ENCODE results near the gene DLGAP4.

Gene DLGAP4

GRCh38 chr20:36353740-36354139 is 47.6 kb downstream of the DLGAP4 start:
- FAIRE-seq, result no peak
- no peak for TF ChIP-seq POLR2A (IDR thresholded peaks at IDR 0.05; ENCODE audit: low read depth, low read length)
- no peak for DNase-seq (ENCODE audit: insufficient read length, low spot score)

DNA sequence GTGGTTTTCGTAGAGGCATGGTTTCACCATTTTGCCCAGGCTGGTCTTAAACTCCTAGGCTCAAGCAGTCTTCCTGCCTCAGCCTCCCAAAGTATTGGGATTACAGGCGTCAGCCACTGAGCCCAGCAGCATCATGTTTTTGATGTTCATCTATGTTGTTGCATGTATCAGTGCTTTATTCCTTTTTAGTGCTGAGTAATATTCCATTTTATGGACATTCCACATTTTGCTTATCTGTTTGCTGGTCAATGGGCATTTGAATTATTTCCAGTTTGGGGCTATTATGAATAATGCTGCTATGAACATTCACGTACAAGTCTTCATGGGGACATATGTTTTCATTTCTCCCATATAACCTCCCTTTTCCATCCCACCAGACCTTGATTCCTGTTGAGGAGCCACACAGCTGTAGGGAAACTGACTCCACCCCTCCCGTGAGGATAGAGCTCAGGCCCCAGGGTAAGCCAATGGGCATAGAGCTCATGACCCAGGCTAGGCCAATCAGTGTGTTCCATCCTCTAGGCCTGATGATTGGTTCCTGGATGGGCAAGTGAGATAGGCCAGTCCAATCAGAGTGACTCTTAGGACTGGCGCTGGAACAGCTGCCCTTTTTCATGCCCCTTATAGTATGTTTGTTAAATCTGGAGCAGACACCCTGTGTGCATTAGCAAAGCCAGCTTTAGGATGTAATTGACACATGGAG is 49.5 kb downstream of the DLGAP4 start:
- FAIRE-seq, result no peak
- DNase-seq (ENCODE audit: insufficient read length, low spot score), result no peak
- no peak for TF ChIP-seq POLR2A (IDR thresholded peaks at IDR 0.05; ENCODE audit: low read depth, low read length)

DNA sequence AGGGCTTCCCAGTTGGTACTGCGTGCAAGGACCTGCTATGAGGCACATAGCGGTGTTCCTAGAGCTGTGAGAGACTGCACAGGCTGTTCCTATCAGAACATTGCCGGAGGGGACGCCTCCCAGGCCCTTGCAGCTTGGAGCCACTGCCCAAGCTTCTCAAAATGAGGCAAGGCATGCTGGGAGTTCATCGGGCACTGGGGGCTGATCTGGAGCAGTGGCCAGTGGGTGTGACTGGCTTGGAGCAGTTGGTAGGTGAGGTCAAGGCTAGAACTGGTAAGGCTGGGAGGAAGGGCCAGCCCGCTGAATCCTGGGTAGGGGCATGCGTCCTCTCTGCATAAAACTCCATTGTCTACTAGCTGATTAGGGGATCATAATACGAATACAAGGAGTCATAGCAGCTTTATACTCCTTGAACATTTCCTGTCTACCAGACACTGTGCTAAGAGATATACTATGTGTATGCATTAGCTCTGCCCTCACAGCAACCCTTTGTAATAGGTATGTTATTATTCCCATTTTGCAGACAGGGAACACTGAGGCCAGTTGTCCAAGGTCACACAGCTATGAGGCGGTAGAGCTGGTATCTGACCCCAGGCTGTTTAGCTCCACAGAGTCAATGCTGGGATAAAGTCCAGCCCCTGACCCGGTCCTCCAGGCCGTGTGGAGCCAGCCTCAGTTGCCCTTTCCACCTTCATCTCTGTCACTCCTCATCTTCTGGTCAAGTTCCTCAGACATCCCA is 53.7 kb downstream of the DLGAP4 start:
- FAIRE-seq, result no peak
- DNase-seq (ENCODE audit: insufficient read length, low spot score), result no peak
- TF ChIP-seq POLR2A (IDR thresholded peaks at IDR 0.05; ENCODE audit: low read depth, low read length), result no peak

DNA sequence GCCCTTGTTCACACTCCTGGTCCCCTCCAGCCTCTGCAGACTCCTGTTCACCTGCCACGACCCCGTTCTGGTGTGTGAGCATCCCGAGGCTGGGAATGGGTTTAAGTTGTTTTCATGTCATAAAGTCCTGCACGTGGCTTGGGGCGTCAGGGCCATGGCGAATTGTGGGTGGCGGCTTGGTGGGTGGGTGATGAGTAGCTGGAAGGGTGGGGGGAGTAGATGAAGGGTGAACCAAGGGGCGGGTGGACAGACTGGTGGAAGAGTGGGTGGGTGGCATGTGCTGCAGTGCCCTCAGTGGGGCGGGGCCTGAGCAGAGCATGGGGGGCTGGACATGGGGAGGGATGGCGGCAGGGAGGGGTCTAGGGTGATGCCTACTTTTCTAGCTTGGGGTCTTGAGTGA is 54.3 kb downstream of the DLGAP4 start:
- TF ChIP-seq POLR2A (IDR thresholded peaks at IDR 0.05; ENCODE audit: low read depth, low read length), result no peak
- FAIRE-seq (no peak), DNase-seq (ENCODE audit: insufficient read length, low spot score) (no peak)

DNA sequence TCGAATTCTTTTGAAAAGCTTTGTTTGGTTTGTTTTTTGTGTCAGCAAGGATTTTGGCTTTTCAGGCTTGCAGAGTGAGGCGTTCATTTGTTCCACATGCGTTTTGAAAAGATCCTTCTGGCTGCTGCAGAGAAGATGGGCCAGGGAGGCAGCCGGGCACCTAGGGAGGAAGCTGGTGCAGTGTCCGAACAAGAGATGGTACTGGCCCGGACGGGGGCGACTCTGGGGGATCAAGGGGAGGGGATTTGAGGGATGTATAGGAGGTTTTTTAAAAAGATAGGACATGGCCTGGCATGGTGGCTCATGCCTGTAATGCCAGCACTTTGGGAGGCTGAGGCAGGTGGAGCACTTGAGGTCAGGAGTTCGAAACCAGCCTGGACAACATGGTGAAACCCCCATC is 55.3 kb downstream of the DLGAP4 start:
- DNase-seq (ENCODE audit: insufficient read length, low spot score), result no peak
- FAIRE-seq, result no peak
- TF ChIP-seq POLR2A (IDR thresholded peaks at IDR 0.05; ENCODE audit: low read depth, low read length), result no peak

DNA sequence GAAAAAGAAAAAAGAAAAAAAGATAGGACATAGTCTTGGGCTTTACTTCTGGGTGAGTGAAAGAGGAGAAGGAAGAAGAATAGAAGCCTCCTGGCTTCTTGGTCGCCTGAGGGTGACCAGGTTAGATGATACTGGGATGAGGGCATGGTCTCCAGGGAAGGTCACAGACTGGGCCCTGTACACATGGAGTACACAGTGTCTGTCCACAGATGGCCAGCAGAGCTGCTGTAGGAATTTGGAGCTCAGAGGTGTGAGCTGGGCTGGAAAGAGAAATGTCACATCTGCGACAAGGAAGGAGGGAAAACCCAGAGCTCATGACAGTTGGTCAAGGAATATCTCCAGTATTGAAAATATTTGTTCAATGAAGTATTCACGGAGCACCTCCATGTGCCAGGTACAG is 56.1 kb downstream of the DLGAP4 start:
- DNase-seq (ENCODE audit: insufficient read length, low spot score) (no peak), FAIRE-seq (no peak)
- TF ChIP-seq POLR2A (IDR thresholded peaks at IDR 0.05; ENCODE audit: low read depth, low read length), result no peak

GRCh38 chr20:36362978-36363713 is 57.0 kb downstream of the DLGAP4 start:
- DNase-seq (ENCODE audit: insufficient read length, low spot score) (no peak), FAIRE-seq (no peak)
- no peak for TF ChIP-seq POLR2A (IDR thresholded peaks at IDR 0.05; ENCODE audit: low read depth, low read length)

DNA sequence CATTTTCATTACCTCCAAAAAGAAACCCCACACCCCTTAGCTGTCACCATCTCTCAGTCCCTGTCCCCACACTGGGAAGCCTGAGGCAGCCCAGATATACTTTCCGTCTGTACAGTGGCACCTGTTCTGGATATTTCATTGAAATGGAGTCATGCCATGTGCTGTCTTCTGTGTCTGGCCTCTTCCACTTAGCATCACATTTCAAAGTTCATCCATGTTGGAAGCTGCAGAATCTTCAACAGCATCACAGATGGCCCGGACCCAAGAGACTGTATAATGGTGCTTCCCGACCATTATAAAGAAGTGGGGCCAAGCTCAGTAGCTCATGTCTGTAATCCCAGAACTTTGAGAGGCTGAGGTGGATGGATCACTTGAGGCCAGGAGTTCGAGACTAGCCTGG is 58.4 kb downstream of the DLGAP4 start:
- FAIRE-seq (no peak), DNase-seq (ENCODE audit: insufficient read length, low spot score) (no peak)
- no peak for TF ChIP-seq POLR2A (IDR thresholded peaks at IDR 0.05; ENCODE audit: low read depth, low read length)

DNA sequence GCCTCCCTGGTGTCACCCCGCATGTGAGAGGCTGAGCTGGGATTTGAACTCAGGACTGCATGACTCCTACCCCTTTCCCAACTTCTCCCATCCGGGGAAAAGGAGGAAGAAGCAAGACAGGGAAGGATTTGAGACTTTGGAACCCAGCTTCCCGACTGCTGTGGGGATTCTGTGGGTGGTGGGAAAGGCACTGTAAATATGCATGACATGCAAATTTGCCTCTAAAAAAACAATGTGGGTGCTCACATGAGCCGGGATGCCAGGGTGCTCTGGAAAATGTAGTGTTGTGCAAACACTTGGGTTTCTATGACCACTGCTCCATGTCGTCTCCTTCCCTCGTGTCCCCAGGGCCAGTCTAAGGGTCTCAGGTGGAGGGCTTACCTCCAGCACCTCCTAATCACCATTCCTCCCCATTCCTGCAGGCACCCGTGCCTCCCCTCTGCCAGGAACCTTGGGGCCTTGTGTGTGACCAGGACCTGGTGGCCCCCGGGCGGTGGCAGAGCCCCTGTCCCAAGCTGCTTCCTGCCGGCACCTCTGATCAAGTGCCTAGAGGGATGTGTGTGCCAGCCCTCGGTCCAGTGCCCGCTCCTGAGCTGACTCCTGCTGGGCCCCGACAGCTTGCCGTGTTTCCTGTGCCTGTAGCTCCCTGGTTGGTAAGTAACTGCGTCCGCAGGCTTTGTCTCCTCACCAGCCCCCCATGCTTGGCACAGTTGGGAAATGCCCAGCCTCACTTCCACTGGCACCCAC is 60.7 kb downstream of the DLGAP4 start:
- DNase-seq (ENCODE audit: insufficient read length, low spot score) (no peak), FAIRE-seq (no peak)
- no peak for TF ChIP-seq POLR2A (IDR thresholded peaks at IDR 0.05; ENCODE audit: low read depth, low read length)

GRCh38 chr20:36367370-36367745 is 61.2 kb downstream of the DLGAP4 start:
- TF ChIP-seq POLR2A (IDR thresholded peaks at IDR 0.05; ENCODE audit: low read depth, low read length), result no peak
- no peak for DNase-seq (ENCODE audit: insufficient read length, low spot score)
- FAIRE-seq, result no peak

DNA sequence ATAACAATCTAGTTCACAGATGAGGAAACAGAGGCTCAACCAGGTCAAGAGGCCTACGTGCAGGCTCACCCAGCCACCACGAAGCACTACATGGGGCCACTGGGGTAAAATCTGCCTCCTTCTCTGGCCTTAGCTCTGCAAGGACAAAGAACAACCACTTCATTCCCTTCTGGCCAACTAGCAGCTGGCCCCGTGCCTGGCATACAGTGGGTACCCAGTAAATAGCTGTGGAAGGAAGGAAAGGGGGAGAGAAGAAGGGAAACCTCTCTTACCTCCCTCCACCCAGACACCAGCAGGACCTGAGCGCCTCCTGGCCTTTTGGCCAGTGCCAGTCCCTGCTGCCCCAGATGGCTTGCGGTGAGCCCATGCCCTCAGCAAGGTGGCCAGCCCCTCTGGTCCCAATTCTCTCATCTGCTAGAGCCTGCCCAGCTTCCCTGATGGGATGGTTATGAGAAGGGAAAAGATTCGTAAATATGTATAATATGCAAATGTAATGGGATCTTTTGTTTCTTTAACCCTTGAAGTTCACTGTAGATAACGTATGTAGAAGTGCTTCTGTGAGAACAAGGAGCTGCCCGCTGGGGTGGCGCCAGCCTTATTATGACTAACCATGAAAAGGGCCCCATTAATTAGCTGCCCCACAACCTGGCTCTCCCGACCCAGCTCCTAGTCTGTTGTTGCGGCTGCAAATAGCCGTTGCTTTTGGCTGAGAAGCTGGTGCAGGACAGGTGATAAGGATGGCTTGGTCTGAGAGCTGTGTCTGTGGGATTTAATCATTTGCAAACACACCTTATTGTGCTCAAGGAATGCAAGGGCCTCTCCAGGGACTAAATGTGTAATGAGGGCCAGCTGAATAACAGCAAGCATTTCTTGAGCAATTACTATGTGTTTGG is 62.0 kb downstream of the DLGAP4 start:
- no peak for FAIRE-seq
- TF ChIP-seq POLR2A (IDR thresholded peaks at IDR 0.05; ENCODE audit: low read depth, low read length), result no peak
- no peak for DNase-seq (ENCODE audit: insufficient read length, low spot score)

GRCh38 chr20:36368869-36369268 is 62.7 kb downstream of the DLGAP4 start:
- no peak for TF ChIP-seq POLR2A (IDR thresholded peaks at IDR 0.05; ENCODE audit: low read depth, low read length)
- no peak for DNase-seq (ENCODE audit: insufficient read length, low spot score)
- no peak for FAIRE-seq

GRCh38 chr20:36369739-36370138 is 63.6 kb downstream of the DLGAP4 start:
- no peak for TF ChIP-seq POLR2A (IDR thresholded peaks at IDR 0.05; ENCODE audit: low read depth, low read length)
- DNase-seq (ENCODE audit: insufficient read length, low spot score) (no peak), FAIRE-seq (no peak)
